ENCODE results near the gene RIPOR3.

RIPOR3 gene

GRCh38 chr20:50666709-50667298, 24.5 kb downstream of the RIPOR3 start:
- H3K36me3 ChIP-seq (ENCODE audit: insufficient read depth, low read length), result no peaks in the 10 kb centered on the region
- no peak overlapping the region for H3K27ac ChIP-seq (ENCODE audit: low read depth, low read length)
- peaks cover 2% of the 10 kb centered on the region for H3K4me1 ChIP-seq (ENCODE audit: control insufficient read depth, insufficient read depth, low read length, unreplicated experiment)
- H3K27me3 ChIP-seq (ENCODE audit: insufficient read depth, low read length), result no peaks in the 10 kb centered on the region
- no peak overlapping the region for H3K4me3 ChIP-seq (ENCODE audit: low read depth, low read length)
- H2AFZ ChIP-seq (ENCODE audit: low read length, unreplicated experiment), result no peak overlapping the region
- no peaks in the 10 kb centered on the region for H3K79me2 ChIP-seq (ENCODE audit: control insufficient read depth, insufficient read depth, low read length, unreplicated experiment)

DNA sequence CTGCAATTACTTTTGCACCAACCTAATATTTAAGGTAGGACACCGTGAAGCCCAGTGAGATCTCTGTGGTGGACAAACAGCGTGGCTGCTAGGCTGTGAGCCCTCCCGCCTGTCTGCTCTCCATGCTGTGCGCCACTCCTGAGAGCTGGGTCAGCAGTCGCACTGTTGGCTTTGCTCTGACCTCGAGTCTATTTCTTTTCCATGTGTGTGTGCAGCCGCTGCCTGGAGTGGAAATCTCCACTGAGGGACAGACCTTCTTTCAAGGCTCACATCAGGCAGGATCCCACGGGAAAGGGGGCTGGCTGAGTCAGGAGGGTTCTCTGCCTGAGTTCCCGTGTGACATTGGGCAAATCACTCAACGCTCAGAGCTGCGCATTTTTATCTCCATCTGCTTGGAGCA, 27.1 kb downstream of the RIPOR3 start:
- H3K27me3 ChIP-seq (ENCODE audit: insufficient read depth, low read length), result no peaks in the 10 kb centered on the region
- no peak overlapping the region for H2AFZ ChIP-seq (ENCODE audit: low read length, unreplicated experiment)
- no peaks in the 10 kb centered on the region for H3K79me2 ChIP-seq (ENCODE audit: control insufficient read depth, insufficient read depth, low read length, unreplicated experiment)
- H3K4me1 ChIP-seq (ENCODE audit: control insufficient read depth, insufficient read depth, low read length, unreplicated experiment), result peaks cover 8% of the 10 kb centered on the region
- H3K36me3 ChIP-seq (ENCODE audit: insufficient read depth, low read length), result no peaks in the 10 kb centered on the region
- H3K4me3 ChIP-seq (ENCODE audit: low read depth, low read length), result no peak overlapping the region
- H3K27ac ChIP-seq (ENCODE audit: low read depth, low read length), result no peak overlapping the region

GRCh38 chr20:50663095-50663821, 28.1 kb downstream of the RIPOR3 start:
- Histone ChIP-seq H3K4me3 (ENCODE audit: low read depth, low read length) (no peak overlapping the region), H3K4me1 (ENCODE audit: control insufficient read depth, insufficient read depth, low read length, unreplicated experiment) (peaks cover 8% of the 10 kb centered on the region), H3K79me2 (ENCODE audit: control insufficient read depth, insufficient read depth, low read length, unreplicated experiment) (no peaks in the 10 kb centered on the region), H3K27ac (ENCODE audit: low read depth, low read length) (no peak overlapping the region), H3K36me3 (ENCODE audit: insufficient read depth, low read length) (no peaks in the 10 kb centered on the region), H2AFZ (ENCODE audit: low read length, unreplicated experiment) (no peak overlapping the region), H3K27me3 (ENCODE audit: insufficient read depth, low read length) (no peaks in the 10 kb centered on the region)

GRCh38 chr20:50659975-50660670, 31.2 kb downstream of the RIPOR3 start:
- Histone ChIP-seq H3K36me3 (ENCODE audit: insufficient read depth, low read length) (no peaks in the 10 kb centered on the region), H3K79me2 (ENCODE audit: control insufficient read depth, insufficient read depth, low read length, unreplicated experiment) (no peaks in the 10 kb centered on the region), H2AFZ (ENCODE audit: low read length, unreplicated experiment) (no peak overlapping the region), H3K27ac (ENCODE audit: low read depth, low read length) (no peak overlapping the region), H3K4me3 (ENCODE audit: low read depth, low read length) (no peak overlapping the region), H3K27me3 (ENCODE audit: insufficient read depth, low read length) (no peaks in the 10 kb centered on the region), H3K4me1 (ENCODE audit: control insufficient read depth, insufficient read depth, low read length, unreplicated experiment) (peaks cover 16% of the 10 kb centered on the region)

DNA sequence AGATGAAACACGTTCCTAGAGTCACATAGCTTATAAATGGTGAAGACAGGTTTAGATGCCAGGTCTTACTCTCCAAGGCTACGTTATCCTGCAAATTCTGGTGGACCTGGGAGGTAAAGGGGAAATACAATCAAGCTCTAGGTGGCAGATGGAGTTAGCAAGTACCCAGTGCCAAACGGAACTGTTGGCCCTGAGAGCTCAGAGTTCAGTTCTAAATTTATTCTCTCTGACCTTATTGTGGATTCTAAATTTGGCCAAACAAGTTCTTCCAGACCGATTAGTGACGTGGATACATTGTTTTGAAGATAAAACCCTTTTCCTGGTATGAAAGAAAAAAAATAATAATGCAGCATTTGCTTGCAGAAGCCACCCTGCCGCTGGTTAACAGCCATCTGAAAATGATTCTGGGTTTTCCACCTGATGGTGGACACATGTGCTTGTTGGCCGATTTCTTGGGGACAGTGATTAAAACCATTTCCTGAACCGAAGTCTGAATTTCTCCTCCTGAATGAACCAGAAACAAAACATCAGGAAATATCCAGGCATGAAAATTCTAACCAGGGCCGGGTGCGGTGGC, 32.5 kb downstream of the RIPOR3 start:
- H3K4me1 ChIP-seq (ENCODE audit: control insufficient read depth, insufficient read depth, low read length, unreplicated experiment), result peaks cover 20% of the 10 kb centered on the region

DNA sequence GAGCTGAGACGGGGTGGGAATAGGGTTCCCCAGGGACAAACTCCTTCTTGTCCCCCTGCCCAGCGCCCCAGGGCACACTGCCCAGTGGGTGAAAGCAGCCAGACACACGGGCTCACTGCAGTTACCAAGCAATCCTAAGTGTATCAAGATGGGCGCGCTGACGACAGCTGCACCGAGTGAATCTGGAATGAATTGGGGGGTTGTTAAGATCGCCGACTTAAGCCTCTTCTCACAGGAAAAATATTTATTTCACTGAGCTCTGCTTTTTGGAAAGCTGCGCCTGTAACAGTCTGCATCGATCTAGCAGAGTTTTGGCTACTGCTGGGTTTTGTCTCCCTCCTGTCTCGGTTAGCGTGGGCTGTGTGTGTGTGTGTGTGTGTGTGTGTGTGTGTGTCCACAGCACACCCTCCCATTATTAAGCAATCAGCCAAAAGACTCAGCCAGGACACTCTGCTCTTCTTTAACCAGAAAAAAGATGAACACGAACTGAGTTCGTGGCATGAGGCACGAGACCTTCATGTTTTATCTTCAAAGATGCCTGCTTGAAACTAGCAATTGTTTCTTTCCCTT, 35.9 kb downstream of the RIPOR3 start:
- Histone ChIP-seq H2AFZ (ENCODE audit: low read length, unreplicated experiment) (peak overlapping the region; percentile 76), H3K27me3 (ENCODE audit: insufficient read depth, low read length) (no peaks in the 10 kb centered on the region), H3K4me3 (ENCODE audit: low read depth, low read length) (peak overlapping the region; percentile 13), H3K27ac (ENCODE audit: low read depth, low read length) (no peak overlapping the region), H3K79me2 (ENCODE audit: control insufficient read depth, insufficient read depth, low read length, unreplicated experiment) (no peaks in the 10 kb centered on the region), H3K36me3 (ENCODE audit: insufficient read depth, low read length) (no peaks in the 10 kb centered on the region), H3K4me1 (ENCODE audit: control insufficient read depth, insufficient read depth, low read length, unreplicated experiment) (peaks cover 12% of the 10 kb centered on the region)

More for the DNA sequence above, 32.5 kb downstream of the RIPOR3 start:
- H3K4me3 ChIP-seq (ENCODE audit: low read depth, low read length), result no peak overlapping the region
- no peak overlapping the region for H2AFZ ChIP-seq (ENCODE audit: low read length, unreplicated experiment)
- H3K79me2 ChIP-seq (ENCODE audit: control insufficient read depth, insufficient read depth, low read length, unreplicated experiment), result no peaks in the 10 kb centered on the region
- no peaks in the 10 kb centered on the region for H3K27me3 ChIP-seq (ENCODE audit: insufficient read depth, low read length)
- no peak overlapping the region for H3K27ac ChIP-seq (ENCODE audit: low read depth, low read length)
- H3K36me3 ChIP-seq (ENCODE audit: insufficient read depth, low read length), result no peaks in the 10 kb centered on the region

DNA sequence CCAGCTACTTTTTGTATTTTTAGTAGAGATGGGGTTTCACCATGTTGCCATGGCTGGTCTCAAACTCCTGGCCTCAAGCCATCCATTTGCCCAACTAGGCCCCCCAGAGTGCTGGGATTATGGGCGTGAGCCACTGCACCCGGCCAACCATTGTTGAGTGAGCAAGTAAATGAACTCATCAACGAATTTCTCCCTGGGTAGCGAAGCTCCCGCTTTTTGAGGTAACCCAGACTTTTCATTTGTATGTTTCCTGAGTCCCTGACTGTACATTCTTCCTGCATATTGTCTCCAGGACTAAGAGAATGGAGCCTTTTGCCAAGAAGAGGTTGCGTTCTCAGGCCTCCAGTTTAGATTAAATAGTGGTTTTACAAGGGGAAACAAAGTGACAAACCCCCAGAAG, 36.4 kb downstream of the RIPOR3 start:
- Histone ChIP-seq H3K4me3 (ENCODE audit: low read depth, low read length) (peak overlapping the region; percentile 13; the same call in 1 of the 2 replicates), H3K4me1 (ENCODE audit: control insufficient read depth, insufficient read depth, low read length, unreplicated experiment) (peaks cover 12% of the 10 kb centered on the region), H3K79me2 (ENCODE audit: control insufficient read depth, insufficient read depth, low read length, unreplicated experiment) (no peaks in the 10 kb centered on the region), H3K36me3 (ENCODE audit: insufficient read depth, low read length) (no peaks in the 10 kb centered on the region), H2AFZ (ENCODE audit: low read length, unreplicated experiment) (peak overlapping the region; percentile 76), H3K27me3 (ENCODE audit: insufficient read depth, low read length) (no peaks in the 10 kb centered on the region), H3K27ac (ENCODE audit: low read depth, low read length) (no peak overlapping the region)

- Histone ChIP-seq H3K36me3 (ENCODE audit: insufficient read depth, low read length) (no peaks in the 10 kb centered on the region), H3K79me2 (ENCODE audit: control insufficient read depth, insufficient read depth, low read length, unreplicated experiment) (no peaks in the 10 kb centered on the region), H2AFZ (ENCODE audit: low read length, unreplicated experiment) (no peak overlapping the region), H3K4me3 (ENCODE audit: low read depth, low read length) (no peak overlapping the region), H3K27ac (ENCODE audit: low read depth, low read length) (no peak overlapping the region), H3K27me3 (ENCODE audit: insufficient read depth, low read length) (no peaks in the 10 kb centered on the region), H3K4me1 (ENCODE audit: control insufficient read depth, insufficient read depth, low read length, unreplicated experiment) (peaks cover 12% of the 10 kb centered on the region)
Measured at GRCh38 chr20:50652702-50653294, 38.5 kb downstream of the RIPOR3 start.

GRCh38 chr20:50651676-50652075, 39.7 kb downstream of the RIPOR3 start:
- Histone ChIP-seq H3K4me1 (ENCODE audit: control insufficient read depth, insufficient read depth, low read length, unreplicated experiment) (peaks cover 12% of the 10 kb centered on the region), H3K27me3 (ENCODE audit: insufficient read depth, low read length) (no peaks in the 10 kb centered on the region), H3K27ac (ENCODE audit: low read depth, low read length) (no peak overlapping the region), H3K4me3 (ENCODE audit: low read depth, low read length) (no peak overlapping the region), H3K36me3 (ENCODE audit: insufficient read depth, low read length) (no peaks in the 10 kb centered on the region), H3K79me2 (ENCODE audit: control insufficient read depth, insufficient read depth, low read length, unreplicated experiment) (no peaks in the 10 kb centered on the region), H2AFZ (ENCODE audit: low read length, unreplicated experiment) (no peak overlapping the region)

GRCh38 chr20:50649590-50649989, 41.8 kb downstream of the RIPOR3 start:
- no peaks in the 10 kb centered on the region for H3K27me3 ChIP-seq (ENCODE audit: insufficient read depth, low read length)
- no peaks in the 10 kb centered on the region for H3K36me3 ChIP-seq (ENCODE audit: insufficient read depth, low read length)
- no peak overlapping the region for H3K27ac ChIP-seq (ENCODE audit: low read depth, low read length)
- no peak overlapping the region for H3K4me3 ChIP-seq (ENCODE audit: low read depth, low read length)
- no peaks in the 10 kb centered on the region for H3K79me2 ChIP-seq (ENCODE audit: control insufficient read depth, insufficient read depth, low read length, unreplicated experiment)
- no peak overlapping the region for H2AFZ ChIP-seq (ENCODE audit: low read length, unreplicated experiment)
- H3K4me1 ChIP-seq (ENCODE audit: control insufficient read depth, insufficient read depth, low read length, unreplicated experiment), result peaks cover 7% of the 10 kb centered on the region

Data from ACC112 (cell line).